HG03565 (cell line): ENCODE measurements around the gene NUSAP1.
"Not testable (repeated sequence)": the region's sequence is repeated elsewhere in the genome, so short reads cannot be mapped to it uniquely, and the experiment has no call there.

ENCODE experiments used
- ATAC-seq: cut with Tn5 transposase; IDR thresholded peaks from one replicate; pipeline ENCODE4 v1.9.1; 2021; ENCODE audit warnings: mild to moderate bottlenecking, moderate library complexity; ENCODE audit not compliant: unreplicated experiment

Gene NUSAP1

DNA sequence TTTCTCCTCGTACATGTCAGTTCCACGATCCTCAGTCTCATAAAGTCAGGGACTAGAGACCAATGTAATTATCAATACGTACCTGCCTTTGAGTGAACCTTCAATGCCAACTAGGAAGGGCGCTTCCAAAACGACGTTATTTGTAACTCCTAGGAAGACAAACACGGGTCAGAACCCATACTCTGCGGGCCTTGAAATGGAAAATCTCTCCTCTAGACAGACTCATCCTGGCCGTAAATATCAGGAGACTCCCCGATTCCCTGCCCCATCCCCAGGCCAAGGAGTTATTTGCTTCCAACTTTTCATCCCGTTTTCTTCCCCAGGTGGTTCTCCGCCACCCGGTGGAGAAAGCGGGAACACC, 868 bp upstream of the NUSAP1 start:
- ATAC-seq, result no peak

DNA sequence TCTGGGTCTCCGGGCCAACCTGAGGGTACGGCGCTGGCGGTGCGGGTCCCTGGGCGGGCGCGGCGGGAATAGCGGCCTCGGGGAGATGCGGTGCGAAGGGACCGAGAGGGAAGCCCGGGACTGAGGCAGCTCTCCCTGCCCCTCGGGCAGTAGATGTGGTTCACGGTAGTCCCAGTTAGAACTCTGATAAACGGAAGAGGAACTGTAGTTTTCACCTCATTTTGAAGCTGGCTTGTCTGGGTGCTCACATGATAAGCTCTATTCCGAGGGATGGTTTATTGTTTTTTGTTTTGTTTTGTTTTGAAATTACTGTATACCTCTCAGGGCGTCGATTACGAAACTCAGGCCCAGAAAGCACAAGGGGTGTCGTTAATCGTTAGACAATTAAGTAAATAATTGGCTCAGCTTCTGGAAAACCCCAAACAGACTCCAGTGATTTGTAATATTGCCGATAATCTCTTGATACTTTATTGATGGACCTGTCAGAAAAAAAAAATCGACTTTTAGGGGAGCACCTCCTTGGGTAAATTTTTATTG, 413 bp downstream of the NUSAP1 start:
- peak; percentile 7 for ATAC-seq

DNA sequence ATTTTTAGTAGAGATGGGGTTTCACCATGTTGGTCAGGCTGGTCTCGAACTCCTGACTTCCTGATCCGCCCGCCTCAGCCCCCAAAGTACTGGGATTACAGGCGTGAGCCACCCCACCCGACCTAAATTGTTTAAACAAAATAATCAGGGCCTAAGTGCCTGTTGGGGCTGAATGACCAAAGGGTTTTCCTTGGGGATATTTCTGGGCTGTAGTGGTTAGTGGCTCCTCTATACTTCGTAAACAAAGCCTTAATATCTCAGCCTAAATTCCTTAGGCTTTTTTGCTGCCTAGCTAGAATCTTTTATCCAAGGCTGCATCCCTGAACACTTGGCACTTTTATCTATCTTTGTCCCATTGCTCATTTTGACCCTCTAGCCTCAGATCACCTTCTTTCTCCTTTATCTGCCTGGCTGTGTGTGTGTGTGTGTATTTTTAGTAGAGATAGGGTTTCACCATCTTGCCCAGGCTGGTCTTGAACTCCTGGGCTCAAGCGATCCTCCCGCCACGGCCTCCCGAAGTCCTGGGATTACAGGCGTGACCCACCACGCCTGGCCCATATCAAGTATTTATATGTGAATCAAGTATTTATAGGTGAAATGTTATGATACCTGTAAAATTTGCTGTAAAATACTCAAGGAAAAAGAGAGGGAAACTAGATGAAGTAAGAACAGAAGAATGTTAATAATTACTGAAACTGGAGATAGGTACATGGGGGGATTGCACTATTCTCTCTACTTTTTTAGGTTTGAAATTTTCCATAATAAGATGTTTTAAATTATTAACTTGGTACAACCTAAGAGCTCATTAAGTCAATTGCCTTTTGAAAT, 1.8 kb downstream of the NUSAP1 start:
- no peak for ATAC-seq

DNA sequence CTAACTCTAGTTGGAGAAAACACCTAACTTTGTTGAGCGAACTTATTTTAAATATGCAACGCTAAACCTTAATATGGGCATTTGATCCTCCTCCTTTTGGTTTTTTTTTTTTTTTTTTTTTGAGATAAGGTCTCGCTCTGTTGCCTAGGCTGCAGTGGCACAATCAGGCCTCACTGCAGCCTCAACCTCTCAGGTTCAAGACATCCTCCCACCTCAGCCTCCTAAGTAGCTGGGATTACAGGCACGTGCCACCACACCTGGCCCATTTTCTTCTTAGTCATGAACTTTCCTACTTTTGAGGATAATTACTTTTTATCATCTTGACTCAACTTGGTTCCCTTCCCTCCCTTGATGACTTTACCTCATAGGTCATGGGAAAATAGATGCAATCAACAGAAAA, 3.9 kb downstream of the NUSAP1 start:
- no peak for ATAC-seq

DNA sequence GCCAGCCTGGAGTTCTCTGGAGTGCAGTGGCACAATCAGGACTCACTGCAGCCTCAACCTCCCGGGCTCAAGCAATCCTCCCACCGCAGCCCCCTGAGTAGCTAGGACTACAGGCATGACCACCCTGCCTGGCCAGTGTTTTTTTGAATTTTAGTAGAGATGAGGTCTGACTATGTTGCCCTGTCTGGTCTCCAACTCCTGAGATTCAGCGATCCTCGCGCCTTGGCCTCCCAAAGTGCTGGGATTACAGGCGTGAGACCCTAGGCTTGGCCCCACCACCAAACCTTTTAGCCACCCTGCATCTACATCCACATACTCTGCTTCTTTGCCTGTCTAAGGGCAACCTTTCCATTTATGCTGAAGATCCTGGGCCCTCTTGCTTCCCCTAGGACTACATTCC, 4.4 kb downstream of the NUSAP1 start:
- ATAC-seq, result no peak

DNA sequence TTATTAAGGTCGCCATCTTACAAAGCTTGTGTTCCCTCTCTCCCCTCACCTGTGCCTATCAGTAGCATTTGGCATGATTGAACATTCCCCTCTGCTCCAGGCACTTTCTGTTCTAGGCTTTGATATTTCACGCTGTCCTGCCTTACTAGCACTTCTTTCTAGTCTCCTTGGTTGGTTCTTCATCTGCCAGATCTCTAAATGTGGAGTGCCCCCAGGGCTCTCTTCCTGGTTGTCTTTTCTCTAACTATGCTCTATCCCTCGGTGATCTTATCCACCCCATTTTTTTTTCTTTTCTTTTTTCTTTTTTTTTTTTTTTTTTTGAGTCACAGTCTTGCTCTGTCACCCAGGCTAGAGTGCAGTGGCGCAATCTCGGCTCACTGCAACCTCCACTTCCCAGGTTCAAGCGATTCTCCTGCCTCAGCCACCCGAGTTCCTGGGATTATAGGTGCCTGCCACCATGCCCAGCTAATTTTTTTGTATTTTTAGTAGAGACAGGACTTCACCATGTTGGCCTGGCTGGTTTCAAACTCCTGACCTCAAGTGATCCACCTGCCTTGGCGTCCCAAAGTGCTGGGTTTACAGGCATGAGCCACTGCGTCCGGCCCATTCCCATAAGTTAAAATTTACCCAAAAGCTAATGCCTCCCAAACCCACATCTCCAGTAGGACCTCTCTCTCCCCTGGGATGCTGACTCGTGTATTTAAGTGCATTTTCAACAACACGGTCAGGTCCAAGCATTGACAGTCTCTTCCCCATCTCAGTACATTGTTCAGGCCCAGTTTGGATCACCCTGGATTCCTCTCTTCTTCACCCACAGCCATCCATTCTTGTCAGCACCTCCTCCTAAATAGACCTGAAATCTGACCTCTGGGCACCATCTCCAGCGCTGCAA, 5.2 kb downstream of the NUSAP1 start:
- ATAC-seq, result no peak

DNA sequence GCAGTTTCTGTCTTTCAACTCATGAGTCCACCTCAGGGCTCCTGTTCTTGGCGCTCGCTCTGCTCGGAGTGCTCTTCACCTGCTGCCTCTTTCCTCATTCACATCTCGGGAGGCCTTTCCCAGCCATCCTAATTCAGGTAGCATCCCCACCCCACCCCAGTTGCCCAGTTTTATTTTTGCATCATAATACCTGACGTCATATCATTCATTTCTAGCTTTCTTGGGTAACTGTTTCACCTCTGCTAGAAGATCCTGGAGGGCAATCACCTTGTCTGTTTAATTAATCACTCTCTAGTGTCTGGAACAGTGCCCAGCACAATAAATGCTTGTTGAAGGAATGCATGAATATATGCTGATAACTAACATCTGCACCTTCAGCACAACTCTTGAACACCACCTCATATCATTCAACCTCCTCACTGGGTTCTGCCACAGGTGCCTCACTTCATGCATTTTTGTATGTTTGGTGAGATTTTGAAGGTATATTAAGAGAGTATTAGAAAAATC, 7.6 kb downstream of the NUSAP1 start:
- ATAC-seq, result no peak

DNA sequence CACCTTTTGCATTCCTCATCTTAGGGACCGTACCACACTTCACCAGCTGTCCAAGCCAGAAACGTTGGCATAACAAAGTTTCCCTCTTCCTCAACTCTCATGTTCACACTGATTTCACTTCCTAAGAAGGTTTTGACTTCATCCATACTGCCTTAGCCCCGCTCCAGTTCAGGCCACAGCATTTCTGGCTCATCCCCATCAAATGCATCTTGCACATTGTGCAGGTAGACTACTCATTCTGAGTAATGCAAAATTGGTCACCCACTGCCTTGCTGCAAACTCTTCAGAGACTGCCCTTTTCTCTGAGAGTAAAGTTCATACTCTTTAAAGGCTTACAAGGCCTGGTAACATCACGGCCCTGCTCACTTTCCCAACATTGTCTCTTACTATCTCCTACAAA, 8.8 kb downstream of the NUSAP1 start:
- ATAC-seq, result no peak

DNA sequence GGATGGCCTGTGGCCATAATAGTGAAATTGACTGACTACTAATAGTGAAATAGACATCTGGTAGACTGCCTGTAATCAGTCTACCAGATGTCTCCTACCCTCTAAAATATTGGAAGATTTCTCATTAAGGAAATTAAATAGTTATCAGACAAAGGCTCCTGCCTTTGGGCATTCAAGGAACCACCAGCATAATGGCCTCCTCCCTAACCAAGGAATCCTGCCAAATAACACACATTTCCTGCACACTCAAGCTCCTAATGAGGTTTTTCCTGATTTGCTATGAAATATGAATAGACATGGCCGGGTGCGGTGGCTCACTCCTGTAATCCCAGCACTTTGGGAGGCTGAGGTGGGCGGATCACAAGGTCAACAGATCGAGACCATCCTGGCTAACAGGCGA, 14.6 kb downstream of the NUSAP1 start:
- ATAC-seq, result no peak

DNA sequence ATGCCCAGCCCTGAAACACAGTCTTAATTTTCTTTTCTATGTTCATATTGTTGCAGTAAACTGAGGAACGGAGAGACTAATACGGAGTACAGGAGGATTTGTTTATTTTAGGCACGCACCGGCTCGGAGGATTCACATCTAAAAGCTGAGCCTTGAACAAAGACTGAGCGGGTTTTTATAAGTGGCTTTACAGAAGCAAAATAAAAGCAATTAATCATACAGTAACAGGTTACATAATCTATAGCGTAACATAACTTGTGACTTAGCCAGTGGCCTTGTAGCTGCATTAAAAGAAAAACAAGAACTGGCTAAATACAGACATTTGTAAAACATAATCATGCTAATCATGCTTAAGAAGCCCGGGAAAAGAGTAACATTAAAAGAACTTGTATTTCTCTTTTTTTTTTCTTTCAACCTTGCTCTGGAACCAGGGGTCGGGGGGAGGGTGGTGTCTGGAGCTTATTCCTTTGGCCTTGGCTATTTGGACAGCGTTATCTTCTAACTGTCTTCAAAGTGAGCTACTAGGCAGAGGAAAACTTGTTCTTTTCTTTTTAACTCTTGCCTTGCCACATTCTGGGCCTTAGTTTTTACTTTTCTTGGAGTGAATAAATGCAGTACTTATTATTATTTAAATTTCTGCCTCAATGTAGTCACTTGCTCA, 17.5 kb downstream of the NUSAP1 start:
- ATAC-seq, result no peak

DNA sequence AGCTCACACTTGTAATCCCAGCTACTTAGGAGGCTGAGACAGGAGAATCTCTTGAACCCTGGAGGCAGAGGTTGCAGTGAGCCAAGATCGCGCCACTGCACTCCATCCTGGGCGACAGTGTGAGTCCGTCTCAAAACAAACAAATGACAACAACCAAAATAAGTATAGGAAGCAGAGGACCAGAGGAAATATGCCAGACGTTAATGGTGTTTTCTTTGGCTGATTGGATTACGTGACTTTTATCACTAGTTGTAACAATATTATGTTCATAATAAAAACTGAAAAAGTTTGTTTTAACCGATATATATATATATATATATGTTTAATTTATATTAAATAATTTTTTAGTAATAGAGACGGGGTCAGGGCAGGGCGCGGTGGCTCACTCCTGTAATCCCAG, 21.7 kb downstream of the NUSAP1 start:
- no peak for ATAC-seq

DNA sequence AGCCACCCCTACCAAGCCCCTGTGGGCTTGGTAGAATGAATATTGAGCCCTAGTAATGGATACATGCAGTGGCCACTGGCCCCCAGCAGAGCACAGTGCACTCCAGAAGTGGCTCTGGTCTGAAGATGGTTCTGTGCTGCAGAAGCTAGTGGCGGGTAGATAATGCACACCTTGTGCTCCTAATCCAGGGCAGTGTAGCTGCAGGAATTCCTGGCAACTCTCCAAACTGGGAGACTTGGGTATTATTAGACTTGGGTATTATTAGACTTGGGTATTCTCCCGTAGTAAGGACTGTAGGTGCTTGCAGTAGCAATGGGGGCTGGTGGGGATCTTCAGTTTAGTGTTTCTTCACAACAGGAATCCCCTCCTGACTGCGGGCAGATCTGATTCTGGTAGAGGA, 34.7 kb downstream of the NUSAP1 start:
- no peak for ATAC-seq

DNA sequence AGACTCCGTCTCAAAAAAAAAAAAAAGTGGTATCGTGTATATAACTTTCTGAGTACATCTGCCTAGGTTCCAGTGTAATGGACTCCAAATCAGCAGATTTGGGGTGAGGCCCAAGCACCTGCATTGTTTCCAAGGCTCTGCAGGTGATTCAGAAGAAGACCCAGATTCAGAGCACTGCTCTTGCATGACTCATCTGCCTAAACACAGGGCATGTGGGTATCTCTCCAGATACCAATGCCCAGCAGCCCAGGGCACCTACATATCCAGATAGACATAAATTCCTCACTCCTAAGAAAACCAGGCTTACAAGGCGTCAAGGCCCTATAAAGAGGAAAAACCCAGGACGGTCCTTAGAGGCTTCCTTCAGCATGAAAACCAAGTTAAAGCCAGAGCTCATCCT, 45.3 kb downstream of the NUSAP1 start:
- no peak for ATAC-seq

DNA sequence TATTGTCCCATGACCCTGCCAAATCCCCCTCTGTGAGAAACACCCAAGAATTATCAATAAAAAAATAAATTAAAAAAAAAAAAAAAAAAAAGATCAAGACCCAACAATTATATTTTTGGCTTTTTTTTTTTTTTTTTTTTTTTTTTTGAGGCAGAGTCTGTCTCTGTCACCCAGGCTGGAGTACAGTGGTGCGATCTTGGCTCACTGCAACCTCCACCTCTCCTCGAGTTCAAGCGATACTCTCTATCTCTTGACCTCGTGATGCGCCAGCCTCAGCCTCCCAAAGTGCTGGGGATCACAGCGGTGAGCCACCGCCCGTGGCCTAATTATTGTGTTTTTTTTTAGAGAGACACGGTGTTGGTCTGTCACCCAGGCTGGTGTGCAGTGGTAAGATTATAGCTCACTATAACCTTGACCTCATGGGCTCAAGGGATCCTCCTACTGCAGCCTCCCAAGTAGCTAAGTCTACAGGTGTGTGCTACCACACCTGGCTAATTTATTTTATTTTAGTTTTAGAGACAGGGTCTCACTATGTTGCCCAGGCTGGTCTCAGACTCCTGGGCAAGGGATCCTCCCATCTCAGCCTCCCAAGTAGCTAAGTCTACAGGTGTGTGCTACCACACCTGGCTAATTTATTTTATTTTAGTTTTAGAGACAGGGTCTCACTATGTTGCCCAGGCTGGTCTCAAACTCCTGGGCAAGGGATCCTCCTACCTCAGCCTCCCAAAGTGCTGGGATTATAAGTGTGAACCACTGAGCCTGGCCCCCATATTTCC, 51.5 kb downstream of the NUSAP1 start:
- not testable (repeated sequence) for ATAC-seq

DNA sequence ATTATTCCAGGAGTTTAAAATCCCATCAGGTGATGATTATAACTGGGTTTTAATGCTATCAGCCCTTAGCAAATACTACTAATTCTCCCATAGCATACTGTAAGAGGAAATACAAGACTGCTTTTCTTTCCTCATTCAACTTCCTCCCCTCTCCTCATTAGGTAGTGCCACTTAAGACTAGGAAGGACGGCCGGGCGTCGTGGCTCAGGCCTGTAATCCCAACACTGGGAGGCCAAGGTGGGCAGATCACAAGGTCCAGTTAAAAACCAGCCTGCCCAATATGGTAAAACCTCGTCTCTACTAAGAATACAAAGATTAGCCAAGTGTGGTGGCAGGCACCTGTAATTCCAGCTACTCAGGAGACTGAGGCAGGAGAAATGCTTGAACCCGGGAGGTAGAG, 55.0 kb downstream of the NUSAP1 start:
- no peak for ATAC-seq

DNA sequence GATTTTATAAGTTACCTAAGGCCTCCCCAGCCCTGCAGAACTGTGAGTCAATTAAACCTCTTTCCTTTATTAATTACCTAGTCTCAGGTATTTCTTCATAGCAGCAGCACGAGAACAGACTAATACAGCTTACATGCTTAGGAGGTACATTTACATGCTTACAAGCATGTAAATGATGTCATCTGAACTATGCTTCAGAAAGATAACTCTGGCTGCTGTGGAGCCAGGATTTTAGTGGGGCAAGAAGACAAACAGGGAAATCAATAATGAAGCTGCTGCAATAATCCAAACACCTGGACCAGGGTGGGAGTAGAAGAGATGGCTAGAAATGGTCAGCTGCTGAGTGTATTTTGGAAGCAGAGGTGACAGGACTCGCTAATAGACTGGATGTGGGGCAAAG, 60.0 kb downstream of the NUSAP1 start:
- ATAC-seq, result no peak

DNA sequence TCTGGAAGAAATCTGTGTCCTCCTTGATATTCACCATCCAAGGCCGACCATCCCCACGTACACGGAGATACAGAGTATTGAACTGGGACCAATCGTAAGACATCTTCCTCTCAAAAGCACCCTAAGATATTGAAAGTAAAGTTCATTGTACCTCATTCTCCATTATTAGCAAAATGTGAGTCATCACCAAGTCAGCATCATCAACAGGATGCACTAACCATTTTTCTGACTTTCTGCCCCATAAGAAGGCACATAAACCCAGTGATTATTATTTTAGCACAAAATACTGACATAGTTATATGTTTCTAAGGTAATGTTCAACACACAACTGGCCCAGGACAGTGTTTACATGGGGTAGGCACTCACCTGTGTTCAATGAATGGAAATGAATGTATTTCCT, 62.2 kb downstream of the NUSAP1 start:
- ATAC-seq, result no peak

DNA sequence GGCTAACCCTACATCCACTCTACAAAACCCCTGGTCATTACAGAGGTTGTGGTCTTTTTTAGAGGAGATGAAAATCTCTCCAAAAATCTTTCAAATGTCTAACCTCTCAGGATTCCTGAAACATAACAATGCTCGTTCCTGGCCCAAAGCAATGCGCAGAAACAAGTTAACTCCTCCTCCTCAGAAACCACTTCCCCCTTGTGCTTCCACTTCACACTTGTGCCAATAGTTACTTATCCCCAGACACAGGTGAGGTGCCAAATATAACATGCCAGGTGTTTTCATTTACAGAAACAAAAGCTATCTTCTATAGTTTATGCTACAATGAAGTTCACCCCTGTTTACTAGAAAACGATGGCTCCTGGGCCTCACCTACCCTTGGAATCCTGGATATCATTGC, 63.4 kb downstream of the NUSAP1 start:
- no peak for ATAC-seq

DNA sequence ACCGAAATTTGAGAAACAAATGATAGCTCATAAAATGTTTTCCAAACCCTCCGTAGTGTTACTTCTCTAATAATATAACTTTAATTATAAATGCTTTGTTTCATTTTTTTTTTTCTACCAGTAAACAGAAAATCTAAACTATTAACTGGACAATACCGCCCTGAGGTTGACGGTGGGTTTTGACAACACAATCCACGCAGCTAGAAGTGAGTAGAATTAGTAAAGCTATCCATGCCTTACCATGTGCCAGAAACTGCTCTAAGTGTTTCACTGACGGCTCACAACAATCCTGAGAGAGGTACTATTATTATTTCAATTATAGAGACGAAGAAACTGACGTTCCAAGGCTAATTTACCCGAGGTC, 69.2 kb downstream of the NUSAP1 start:
- no peak for ATAC-seq

DNA sequence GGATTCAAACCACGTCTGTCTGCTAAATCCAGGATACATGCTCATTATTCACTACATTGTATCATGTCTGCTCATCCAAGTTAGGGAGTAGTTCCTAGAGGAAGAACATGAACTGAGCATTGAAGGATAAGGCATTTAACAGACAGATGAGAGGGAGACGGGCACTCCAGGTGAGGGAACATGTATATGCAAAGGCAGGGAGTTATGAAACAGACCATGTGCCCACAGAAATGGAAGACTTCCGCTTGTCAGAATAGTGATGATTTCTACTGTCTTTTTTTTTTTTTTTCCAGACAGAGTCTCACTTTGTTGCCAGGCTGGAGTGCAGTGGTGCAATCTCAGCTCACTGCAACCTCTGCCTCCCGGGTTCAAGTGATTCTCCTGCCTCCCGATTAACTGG, 74.7 kb downstream of the NUSAP1 start:
- no peak for ATAC-seq

DNA sequence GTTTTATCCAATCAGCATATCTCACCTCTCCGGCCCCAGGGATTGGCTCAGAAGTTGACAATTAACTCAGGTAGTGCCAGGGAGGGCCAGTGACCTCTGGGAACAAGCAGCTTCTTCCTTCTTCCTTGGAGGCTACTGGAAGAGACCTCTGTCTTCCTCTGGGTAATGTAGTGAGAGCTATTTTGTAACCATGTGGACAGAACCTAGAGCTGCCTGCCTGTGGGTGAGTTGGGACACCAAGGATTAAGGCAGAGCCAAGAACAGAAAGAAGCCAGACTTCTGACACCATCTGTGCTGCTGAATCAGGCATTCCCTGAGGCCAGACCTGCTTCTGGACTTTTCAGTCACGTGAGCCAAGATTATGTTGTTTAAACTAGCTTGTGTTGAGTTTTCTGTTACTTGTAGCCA, 75.6 kb downstream of the NUSAP1 start:
- no peak for ATAC-seq
